HEK293 (cell line): ENCODE data around the gene RNF146.

Source experiments
- FEZF1 ChIP-seq: fragments of 450-650 bp; formaldehyde crosslinking; IDR thresholded peaks from 2 replicates; pipeline ENCODE4 v1.5.1; 2016; ENCODE audit warnings: missing biosample characterization, missing genetic modification characterization
- GLI4 ChIP-seq: fragments of 450-650 bp; formaldehyde crosslinking; IDR thresholded peaks from 2 replicates; pipeline ENCODE4 v1.5.1; 2016; ENCODE audit warnings: missing biosample characterization, missing genetic modification characterization
- SETDB1 ChIP-seq: IDR thresholded peaks from one replicate; pipeline ENCODE4 v1.6.1; 2017; ENCODE audit warnings: mild to moderate bottlenecking, low read length, moderate library complexity, mixed read lengths; ENCODE audit not compliant: insufficient read length
- TCF7L2 ChIP-seq: IDR thresholded peaks from 2 replicates; pipeline ENCODE4 v1.6.1; 2011; ENCODE audit warnings: low read depth, mild to moderate bottlenecking, inconsistent platforms, low read length, moderate library complexity, borderline replicate concordance
- ZNF169 ChIP-seq: fragments of 450-650 bp; formaldehyde crosslinking; IDR thresholded peaks from 2 replicates; pipeline ENCODE4 v1.5.1; 2016; ENCODE audit warnings: missing biosample characterization, missing genetic modification characterization
- ZNF175 ChIP-seq: fragments of 450-650 bp; formaldehyde crosslinking; IDR thresholded peaks from 2 replicates; pipeline ENCODE4 v1.5.1; 2016; ENCODE audit warnings: missing biosample characterization, missing genetic modification characterization
- ZNF274 ChIP-seq, 2 experiments: fragments of 200-500 bp in 1 of 2; fragments of 450-650 bp in 1 of 2; sonication (Bioruptor generic) in 1 of 2; formaldehyde crosslinking in 1 of 2; IDR thresholded peaks; 2 replicates each; pipeline versions ENCODE4 v1.5.1 to v1.6.1; 2014 to 2016; ENCODE audit warnings: borderline replicate concordance in 1 of 2, inconsistent platforms in 1 of 2, low read length in 1 of 2, missing biosample characterization in 1 of 2, missing genetic modification characterization in 1 of 2
- ZNF624 ChIP-seq: fragments of 450-650 bp; formaldehyde crosslinking; IDR thresholded peaks from 2 replicates; pipeline ENCODE4 v1.5.1; 2017; ENCODE audit warnings: missing biosample characterization, missing genetic modification characterization
- TF ChIP-seq, protein P1 (sequence below): fragments of 450-650 bp; formaldehyde crosslinking; IDR thresholded peaks from 2 replicates; pipeline ENCODE4 v1.5.1; 2016; ENCODE audit warnings: missing biosample characterization, missing genetic modification characterization
- TF ChIP-seq, protein P2 (sequence below): fragments of 450-650 bp; formaldehyde crosslinking; IDR thresholded peaks from 2 replicates; pipeline ENCODE4 v1.5.1; 2016; ENCODE audit warnings: missing biosample characterization, missing genetic modification characterization

DNA sequence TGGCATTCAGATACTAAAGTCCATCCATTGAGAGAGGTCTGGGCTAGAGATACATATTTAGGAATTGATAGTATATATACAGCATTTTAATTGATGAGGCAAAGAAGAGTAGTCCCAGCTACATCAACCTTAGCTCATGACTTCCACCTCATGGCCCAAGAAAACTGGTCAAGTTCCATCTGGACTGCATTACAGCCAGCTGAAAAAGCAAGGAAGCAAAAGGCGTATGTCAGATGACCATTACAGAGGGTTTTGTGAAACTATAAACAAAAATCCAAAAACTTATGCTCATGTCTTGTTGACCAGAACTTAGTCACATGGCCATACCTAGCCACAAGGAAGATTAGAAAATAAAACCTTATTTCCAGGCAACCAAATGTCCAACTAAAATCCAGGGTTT lies 46.8 kb upstream of the RNF146 start:
- TF ChIP-seq, protein P1, sequence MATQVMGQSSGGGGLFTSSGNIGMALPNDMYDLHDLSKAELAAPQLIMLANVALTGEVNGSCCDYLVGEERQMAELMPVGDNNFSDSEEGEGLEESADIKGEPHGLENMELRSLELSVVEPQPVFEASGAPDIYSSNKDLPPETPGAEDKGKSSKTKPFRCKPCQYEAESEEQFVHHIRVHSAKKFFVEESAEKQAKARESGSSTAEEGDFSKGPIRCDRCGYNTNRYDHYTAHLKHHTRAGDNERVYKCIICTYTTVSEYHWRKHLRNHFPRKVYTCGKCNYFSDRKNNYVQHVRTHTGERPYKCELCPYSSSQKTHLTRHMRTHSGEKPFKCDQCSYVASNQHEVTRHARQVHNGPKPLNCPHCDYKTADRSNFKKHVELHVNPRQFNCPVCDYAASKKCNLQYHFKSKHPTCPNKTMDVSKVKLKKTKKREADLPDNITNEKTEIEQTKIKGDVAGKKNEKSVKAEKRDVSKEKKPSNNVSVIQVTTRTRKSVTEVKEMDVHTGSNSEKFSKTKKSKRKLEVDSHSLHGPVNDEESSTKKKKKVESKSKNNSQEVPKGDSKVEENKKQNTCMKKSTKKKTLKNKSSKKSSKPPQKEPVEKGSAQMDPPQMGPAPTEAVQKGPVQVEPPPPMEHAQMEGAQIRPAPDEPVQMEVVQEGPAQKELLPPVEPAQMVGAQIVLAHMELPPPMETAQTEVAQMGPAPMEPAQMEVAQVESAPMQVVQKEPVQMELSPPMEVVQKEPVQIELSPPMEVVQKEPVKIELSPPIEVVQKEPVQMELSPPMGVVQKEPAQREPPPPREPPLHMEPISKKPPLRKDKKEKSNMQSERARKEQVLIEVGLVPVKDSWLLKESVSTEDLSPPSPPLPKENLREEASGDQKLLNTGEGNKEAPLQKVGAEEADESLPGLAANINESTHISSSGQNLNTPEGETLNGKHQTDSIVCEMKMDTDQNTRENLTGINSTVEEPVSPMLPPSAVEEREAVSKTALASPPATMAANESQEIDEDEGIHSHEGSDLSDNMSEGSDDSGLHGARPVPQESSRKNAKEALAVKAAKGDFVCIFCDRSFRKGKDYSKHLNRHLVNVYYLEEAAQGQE (tag by site-specific recombination): no peak
- TF ChIP-seq ZNF169 (tag by site-specific recombination) (no peak), ZNF274 (IDR thresholded peaks at IDR 0.05; ENCODE audit: low read length) (no peak), ZNF274 (tag by site-specific recombination; IDR thresholded peaks at IDR 0.05; ENCODE audit: borderline replicate concordance) (no peak), ZNF624 (tag by site-specific recombination) (no peak), FEZF1 (tag by site-specific recombination) (no peak), GLI4 (no peak), ZNF175 (no peak), TCF7L2 (no peak), SETDB1 (no peak)
- TF ChIP-seq, protein P2, sequence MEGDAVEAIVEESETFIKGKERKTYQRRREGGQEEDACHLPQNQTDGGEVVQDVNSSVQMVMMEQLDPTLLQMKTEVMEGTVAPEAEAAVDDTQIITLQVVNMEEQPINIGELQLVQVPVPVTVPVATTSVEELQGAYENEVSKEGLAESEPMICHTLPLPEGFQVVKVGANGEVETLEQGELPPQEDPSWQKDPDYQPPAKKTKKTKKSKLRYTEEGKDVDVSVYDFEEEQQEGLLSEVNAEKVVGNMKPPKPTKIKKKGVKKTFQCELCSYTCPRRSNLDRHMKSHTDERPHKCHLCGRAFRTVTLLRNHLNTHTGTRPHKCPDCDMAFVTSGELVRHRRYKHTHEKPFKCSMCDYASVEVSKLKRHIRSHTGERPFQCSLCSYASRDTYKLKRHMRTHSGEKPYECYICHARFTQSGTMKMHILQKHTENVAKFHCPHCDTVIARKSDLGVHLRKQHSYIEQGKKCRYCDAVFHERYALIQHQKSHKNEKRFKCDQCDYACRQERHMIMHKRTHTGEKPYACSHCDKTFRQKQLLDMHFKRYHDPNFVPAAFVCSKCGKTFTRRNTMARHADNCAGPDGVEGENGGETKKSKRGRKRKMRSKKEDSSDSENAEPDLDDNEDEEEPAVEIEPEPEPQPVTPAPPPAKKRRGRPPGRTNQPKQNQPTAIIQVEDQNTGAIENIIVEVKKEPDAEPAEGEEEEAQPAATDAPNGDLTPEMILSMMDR (tag by site-specific recombination): no peak
